Measurements from ENCODE around the gene CBS.
"Not testable (repeated sequence)": the region's sequence is repeated elsewhere in the genome, so short reads cannot be mapped to it uniquely, and the experiment has no call there.

CBS gene

DNA sequence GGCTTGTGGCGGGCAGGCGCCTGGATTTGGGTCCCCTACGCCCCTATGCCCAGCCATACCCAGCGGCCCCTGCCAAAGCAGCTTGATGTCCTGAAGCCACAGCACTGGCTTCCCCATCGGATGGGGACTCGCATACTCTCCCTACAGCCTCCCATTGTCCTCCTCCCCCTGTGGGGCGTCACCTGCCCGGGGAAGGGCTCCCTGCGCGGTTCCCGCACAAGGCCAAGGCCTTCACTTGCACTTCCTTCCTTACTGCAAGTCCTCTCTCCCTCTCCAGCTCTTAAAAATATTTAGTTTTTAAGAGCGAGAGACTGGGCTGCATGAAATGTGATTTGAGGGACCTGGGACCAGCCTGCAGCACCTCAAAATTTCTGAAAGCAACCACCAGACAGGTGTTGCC lies 8.9 kb downstream of the CBS start:
- DNase-seq, result not testable (repeated sequence)

DNA sequence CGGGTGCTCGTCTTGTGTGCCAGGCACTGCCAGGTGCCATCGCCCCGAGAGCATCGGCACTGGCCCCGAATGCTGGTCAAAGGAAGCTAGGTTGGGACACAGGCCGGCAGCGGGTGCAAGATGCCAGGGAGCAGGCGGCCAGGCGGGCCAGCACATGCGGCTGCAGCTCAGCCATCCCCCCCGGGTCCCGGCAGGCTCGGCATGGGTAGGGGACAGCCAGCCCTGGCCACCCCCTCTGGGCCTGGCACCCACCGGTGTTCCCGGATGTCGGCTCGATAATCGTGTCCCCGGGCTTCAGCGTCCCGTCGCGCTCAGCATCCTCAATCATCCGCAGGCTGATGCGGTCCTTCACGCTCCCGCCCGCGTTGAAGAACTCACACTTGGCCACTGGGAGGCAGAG lies 9.6 kb downstream of the CBS start:
- DNase-seq, result not testable (repeated sequence)

DNA sequence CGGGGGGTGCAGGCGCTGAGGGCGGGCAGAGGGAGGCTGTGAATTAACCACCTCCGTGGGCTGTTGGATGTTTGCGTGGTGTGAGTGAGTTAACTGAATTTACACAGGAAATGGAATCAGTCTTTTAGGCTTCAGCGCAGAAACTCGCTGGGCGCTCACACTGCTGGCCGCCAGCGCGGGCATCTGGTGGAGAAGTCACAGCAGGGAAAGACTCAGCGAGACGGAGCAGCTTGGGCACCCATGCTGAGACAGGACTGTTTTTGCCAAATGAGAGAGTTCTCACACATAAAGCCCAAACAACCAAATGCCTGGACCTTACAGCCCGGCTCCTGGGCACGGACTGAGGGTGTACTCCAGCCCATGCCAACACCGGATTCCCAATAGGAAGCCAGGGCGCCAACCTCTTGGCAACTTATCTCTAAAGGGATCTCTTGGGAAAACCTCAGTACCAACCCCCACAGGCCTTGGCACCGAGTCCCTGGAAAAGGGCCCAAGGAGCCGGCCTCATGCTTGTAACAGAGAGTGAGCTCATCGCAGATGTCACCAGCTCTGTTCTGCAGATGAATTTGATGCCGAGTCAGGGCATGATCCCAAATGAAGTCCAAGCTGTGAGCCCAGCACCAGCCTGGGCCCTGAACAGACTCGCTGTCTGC lies 11.2 kb downstream of the CBS start:
- DNase-seq, result not testable (repeated sequence)

DNA sequence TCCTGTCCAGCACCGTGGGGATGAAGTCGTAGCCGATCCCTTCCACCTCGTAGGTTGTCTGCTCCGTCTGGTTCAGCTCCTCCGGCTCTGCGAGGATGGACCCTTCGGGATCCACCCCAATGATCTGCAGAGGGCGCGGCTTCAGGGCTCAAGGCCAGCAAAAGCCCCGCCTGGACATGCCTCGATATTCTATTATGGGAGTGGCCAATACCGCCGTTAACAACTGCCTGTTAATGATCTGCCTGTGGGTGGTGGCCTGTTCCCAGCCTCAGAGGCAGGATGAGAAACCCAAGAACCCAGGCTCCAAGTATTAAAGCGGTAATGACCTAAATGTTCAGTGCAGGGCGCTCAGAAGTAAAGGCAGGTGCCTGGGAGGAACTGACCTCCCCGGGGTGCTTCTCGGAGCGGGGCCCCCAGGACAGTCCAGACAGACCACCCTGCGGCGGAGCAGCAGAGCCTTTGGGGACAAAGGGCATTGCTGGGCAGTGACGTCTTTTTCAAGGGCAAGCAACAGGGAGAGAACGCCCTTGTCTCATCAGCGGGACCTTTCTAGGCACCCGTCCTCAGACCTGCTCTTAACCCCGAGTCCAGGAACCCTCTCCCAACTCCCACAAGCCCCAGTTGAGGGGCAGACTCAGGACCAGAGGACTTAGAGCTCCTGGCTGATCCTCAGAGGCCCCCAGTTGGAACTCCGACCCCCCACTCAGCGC lies 12.5 kb downstream of the CBS start:
- DNase-seq, result not testable (repeated sequence)

DNA sequence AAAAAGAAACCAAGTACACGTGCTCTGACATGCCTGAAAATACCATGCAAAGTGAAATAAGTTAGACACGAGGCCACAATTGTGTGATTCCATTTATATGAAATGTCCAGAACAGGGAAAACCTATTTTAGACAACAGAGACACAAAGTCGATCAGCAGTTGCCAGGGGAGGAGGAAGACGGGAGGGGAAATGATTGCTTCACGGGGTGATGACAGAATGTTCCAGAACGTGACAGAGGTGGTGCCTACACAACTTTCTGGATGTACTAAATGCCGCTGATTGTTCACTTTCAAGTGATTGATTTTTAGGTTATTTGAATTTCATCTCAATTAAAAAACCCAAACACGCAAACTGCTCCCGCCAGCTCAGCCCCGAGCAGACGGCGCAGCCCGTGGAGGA lies 22.5 kb downstream of the CBS start:
- DNase-seq, result not testable (repeated sequence)

DNA sequence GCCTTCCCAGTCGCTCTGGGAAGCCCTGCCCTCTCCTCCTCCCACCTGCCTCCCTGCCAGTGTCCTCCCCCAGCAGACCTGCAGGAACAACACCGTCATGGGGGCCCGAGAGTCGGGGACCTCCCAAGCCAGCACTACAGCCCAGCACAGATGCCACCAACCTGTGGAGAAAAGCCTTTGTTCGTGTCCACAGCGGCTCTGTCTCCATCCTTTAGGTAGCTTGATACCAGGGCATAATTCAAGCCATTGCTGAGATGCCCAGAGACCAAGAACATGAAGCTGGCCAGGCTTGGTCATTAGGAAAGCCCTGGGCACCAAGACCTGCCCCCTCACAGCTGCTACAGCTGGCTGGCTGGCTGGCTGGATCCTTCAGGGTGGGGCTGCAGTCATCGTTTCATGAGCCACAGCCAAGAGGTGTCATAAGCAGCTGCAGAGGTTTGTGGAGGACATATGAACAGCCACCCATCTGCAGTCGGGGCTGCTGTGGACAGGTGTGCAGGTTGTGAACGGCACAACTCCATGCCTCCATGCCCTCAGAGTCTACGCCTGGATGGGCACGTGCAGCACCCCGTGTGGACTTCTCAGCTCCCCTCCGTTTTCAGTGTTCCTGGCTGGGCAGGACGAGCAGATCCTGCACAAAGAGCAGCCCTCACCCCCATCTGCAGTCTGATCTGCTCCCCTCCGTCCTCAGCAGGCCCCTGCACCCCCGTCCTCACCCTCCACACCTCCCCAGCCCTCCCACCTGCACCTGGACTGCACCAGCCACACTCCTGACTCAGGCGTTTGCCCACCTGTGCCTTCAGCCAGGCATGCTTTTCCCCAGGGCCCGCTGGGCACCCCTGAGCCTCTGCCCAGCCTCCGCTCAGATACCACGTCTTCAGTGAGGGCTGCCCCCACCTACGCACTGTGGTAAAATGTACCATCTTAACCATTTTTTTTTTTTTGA lies 29.5 kb downstream of the CBS start:
- not testable (repeated sequence) for DNase-seq

DNA sequence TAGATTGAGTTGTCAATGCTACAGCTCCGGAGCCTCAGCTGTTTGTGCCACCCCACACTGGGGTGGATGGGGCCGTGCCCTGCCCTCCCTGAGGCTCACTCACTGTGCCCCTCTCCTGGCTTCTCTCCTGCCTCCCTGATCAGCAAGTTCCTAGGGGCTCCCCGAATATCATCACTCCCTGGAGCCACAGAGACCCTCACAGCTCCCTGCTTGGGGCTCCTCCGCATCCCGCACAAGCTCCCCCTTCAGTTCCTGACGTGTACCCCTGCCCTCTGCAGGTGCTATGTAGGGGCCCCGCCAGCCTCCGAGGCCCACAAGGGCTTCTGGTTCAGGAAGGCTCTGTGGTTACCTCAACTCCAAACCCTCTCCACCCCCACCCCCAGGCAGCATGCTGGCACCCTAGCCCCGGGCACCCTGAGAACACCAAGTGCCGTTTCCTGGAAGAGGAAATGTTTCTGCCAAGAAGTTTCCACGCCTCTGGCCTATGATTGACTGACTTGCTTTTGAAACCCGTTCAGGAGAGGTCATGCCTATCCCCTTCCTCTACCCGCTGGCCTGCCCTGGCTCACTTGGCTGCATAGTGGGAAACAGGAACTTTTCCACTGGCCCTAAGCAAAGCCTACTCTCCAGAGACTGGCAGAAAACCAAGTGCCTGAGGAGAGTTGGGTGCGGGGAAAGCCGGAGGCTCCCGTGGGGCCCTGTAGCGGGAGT lies 30.3 kb downstream of the CBS start:
- DNase-seq, result not testable (repeated sequence)

DNA sequence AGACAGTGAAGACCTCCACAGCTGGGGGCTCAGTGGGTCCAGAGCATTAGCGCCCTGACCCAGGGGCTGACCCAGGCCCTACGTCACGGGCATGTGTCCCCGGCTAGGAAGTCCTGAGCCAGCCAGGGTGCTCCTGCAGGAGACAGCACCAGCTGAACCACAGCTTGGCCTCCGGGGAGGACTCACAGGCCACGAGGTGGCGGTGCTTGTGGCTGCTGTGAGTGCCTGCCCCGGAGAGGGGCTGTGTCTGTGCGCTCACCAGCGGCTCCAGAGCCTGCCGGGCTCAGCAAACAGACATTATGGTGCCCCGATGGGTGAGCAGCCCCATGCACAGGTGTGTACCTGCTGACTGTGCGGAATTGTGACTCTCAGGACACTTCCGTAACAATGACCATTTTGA lies 31.1 kb downstream of the CBS start:
- DNase-seq, result not testable (repeated sequence)

DNA sequence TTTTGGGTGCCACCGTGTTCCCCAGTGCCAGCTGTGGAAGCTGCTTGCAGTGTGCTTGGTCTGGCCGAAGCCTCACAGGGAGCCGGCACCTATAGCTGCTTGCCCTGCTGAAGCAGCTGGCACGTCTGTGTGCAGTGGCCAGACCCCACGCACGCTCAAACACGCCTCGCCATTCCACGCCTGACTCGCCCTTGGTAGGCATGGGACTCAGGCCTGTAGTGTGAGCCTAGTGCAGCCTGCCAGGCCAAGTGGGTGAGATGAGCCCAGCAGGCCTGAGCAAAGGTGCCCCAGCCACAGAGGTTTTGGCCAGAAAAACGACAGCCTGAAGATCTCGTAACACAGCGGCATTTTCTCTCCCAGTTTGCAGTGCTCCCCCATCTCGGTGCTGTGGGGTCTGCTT lies 32.3 kb downstream of the CBS start:
- DNase-seq, result not testable (repeated sequence)

DNA sequence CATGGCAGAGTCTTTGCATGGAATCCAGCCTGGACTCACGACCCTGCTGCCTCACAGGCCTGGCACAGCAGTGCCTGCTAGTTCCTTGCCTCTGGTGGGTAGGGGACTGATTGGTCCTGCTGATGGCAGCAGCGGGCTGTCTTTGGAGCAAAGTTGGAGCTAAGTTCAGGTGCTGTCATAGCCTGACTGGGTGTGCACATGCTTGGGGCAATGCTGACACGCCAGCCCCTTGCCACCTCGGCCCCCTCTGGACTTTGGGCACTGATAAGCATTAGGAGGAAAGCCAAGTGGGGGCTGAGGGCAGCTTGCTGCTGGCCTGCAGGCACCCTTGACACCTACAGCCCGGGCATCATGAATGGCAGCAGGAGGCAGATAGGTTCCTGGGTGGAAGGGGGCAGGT lies 33.5 kb downstream of the CBS start:
- DNase-seq, result not testable (repeated sequence)

DNA sequence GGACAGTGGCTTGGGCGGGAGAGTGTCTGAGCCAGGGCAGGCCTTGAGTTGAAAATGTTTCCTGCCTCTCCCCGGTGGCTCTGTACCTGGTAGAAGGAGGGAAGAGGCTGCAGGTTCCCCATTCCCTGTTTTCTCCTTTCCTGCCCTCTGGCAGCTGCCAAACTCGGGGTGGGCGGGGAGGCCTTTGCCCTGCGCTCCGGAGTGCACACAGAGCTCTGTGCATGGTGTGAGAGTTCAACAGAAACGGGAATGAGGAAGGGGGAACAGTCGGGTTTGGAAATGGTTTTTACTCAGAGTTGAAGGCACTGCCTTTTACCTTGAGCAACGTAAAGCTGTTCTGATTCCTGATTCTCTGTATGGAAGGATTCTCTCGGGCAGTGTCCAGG lies 37.0 kb downstream of the CBS start:
- DNase-seq, result not testable (repeated sequence)

DNA sequence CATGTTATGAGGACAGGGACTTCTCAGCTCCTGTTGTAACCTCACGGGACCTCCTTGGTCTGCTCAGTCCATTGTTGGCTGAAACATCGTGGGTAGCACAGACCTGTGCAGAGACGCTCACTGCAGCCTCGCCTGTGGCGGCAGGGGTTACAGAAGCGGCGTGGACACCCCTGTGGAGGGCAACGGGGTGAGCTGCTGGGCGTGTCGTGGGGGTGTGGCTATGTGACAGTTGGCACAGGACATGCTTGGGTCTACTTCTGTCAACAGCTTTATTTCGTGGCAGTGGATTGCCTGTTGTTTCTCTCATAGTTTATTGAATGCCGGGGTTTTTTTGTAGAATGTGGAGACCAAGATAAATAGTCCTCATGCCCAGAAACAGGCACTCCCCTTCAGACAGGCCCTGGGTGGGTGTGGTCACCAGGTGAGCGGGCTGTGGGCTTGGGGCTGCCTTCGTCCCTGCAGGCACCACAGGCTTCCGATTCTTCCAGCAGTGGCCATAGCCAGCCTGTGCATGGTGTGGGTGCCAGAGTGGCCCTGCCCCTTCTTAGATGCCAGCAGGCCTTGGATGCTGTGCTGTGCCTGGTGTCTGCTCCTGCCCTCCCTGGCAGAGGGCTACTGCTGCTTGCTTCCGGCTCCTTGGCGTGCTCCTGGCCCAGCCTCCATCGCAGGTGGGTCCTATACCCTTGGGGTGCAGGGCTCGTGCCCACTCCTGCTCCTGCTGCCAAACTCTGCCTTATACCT lies 37.5 kb downstream of the CBS start:
- not testable (repeated sequence) for DNase-seq

DNA sequence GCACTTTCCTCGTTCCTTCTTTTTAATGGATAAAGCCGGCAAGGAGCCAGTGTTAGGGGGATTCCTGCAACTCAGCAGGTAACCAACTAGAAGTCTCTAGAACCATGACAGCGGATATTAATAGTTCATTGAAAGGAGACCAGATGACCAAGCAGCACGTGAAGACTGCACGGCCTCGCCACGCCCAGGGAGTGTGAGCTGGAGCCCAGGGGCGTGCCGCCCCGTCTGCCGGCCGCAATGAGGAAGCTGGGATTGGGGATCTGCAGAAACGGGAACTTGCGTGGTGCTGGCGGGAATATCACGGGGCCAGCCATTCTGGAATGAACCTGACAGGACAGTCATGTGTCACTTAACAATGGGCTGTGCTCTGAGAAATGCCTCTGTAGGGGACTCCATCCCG lies 38.7 kb downstream of the CBS start:
- DNase-seq, result not testable (repeated sequence)

DNA sequence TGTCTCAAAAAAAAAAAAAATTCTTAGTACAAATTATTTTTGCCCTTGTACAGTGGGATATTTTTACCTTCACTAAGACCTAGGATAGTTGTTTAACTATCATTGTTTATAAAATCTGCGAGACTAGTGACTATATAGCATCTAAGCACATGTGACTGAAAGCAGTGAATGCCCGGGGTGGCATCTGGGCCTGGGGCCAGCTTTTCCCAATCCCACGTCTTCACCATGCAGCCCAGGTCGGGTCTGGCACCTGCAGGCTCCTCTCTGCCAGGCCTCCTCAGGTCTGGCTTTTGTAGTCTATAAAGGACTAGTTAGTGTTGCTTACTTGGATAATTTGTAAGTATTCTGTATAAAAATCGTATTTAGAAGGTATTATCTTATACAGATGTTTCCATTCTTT lies 40.8 kb downstream of the CBS start:
- DNase-seq, result no peak

DNA sequence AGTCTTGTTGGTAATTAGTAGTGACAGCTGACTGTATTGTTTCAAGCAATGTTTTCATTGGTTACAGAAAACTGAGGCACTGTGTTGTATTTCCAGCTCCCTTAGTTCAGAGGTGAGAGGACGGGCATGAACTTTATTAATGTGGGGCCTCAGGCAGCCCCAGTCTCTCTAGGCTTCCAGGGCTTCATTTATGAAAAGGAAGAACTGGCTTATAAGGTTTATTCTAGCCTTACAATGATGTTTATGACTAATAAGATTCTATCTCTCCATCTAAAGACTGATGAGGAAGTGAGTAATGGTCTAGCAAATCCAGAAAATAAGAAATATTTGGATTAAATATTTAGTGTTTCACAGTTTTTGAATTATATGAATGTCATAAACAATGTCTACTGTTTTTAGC lies 41.5 kb downstream of the CBS start:
- no peak for DNase-seq

DNA sequence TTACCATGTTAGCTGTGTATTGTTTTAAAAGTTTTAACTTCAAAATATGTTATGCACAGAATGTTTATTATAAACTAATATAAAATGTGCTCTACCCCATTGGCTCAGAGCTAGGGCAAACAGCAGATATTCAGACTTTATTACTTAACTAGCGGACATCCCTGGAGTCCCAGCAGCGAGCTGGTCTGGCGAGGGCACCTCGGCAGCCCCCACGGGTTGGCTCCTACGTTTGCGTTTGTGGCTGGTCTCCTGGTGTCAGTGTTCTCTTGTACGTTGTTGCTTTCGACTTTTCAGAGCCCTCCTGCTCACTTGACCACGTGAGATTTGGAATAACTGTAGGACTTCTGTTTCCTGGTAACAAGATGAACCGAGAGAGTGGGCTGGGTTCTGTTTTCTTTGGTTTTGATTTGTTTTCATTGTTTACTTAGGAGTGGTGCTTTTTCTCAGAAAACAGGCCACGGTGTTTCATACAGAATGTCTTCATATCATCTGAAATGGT lies 44.5 kb downstream of the CBS start:
- no peak for DNase-seq

DNA sequence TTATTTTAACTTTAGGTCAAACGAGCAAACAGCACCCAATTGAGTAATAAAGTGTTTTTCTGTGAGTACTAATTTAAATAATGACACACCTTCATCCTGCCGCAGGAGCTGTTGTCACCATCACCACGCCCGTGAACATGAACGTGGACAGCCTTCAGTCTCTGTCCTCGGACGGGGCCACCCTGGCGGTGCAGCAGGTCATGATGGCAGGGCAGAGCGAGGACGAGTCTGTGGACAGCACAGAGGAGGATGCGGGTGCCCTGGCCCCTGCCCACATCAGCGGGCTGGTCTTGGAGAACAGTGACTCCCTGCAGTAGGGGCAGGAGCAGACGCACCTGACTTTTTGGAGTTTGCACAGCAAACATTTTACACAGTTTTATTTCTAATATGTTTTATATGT lies 45.9 kb downstream of the CBS start:
- DNase-seq, result no peak

DNA sequence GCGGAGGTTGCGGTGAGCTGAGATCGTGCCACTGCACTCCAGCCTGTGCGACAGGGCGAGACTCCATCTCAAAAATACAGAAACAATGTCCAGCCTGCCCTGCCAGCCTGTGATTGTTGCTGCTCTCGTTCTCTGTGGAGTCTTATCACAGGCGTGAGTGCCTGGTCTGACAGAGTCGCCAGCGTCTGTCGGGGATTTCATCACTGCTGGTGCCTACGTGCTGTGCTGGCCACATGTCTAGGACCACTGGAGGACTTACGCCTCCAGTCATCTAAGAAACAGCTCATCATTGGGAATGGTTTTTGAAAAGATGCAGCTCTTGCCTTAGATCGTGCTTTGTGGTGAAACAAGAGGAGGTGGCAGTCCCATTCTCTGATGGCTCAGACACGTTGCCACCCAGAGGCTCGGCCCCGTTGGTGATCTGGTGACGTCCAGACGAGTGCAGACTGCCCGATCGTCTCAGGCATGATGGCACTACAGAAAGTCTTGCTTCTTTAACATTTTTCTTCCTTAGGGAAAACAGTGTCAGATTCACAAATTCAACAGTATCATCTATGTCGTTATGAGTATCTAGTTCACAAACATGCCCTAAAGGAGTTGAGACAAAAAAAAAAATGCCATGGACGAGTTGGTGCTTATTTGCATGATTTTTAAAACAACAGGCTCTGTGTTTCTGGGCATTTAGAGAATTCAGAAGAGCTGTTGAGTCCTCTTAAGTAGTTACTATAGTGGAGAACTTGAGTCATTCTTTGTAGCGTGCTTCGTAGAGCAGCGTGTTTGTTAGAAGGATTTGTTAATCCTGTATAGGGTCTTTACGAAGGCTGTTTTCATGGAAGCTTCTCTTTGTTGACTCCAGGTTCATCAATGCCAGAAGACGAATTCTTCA lies 47.5 kb downstream of the CBS start:
- no peak for DNase-seq

DNA sequence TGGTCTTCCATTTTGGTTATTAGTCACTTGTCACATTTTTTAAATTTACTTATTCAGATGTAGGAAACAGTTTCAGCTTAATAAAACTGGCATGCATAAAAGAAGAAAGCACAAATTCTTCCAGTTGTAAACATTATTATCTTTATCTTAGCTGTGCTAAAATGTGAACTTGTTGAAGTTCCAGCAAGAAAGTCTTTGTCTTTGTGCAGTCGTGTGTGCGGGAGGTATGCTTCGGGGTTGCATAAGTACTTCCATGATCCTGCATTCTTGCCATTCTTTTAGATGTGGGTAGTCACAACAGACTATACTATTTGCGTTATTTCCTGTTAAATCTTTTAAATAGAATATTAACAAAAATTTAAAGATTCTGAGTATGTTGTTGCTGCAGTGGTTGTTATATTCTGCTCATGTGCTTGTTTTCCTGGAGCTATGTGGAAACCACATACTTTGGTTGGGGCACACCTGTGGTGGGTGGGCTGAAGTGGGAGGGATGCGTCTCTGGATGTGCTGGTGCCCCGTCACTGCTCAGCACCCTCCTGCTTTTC lies 49.9 kb downstream of the CBS start:
- DNase-seq, result no peak

DNA sequence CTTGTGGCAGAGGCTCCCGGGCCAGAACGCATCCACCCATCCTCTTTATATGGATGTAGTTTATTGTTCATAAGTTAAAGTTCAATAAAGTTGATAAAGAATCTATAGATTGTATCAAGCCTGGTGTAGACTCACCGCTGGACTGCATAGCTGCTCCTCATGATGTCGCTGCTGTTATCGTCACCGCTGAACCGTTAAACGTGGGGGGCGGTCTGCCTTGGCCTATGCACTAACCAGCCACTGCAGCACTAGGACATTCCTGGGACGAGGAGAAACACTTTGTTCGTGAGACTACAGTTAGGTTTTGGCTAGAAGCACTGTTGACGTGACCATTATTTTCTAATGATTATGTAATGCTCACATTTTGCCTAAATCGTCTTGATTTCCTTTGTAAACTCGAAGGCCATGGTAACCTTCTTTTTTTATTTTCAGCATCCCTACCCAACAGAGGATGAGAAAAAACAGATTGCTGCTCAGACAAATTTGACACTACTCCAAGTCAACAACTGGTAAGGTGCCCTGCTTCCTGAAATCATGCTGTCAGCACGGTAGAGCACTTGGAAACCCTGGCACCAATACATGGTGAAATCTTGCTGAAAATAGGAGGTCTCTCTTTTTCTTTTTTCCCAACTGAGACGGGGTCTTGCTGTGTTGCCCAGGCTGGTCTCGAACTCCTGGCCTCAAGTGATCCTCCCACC lies 51.0 kb downstream of the CBS start:
- no peak for DNase-seq

Data from NCI-H69 (cell line).